Left kidney (tissue), 2 donors: ENCODE data around the gene KCTD20. TPM values are rescaled to one million over a fixed set of nuclear protein-coding genes. Genes with fewer than 3 reads are reported as not detected.
"Not testable (repeated sequence)": the region's sequence is repeated elsewhere in the genome, so short reads cannot be mapped to it uniquely, and the experiment has no call there.

Source experiments
- DNase-seq: peaks from one replicate; pipeline ENCODE4 v3.0.0-alpha.2; 2013
- polyA plus RNA-seq: library from polyadenylated mRNA; unstranded; fragments of 120-200 nt; gene quantifications from one replicate; pipeline ENCODE4 v1.2.1, GENCODE V29; 2013; ENCODE audit not compliant: insufficient read length

The KCTD20 gene
- polyA plus RNA-seq, 1 donor: 55.8 TPM

DNA sequence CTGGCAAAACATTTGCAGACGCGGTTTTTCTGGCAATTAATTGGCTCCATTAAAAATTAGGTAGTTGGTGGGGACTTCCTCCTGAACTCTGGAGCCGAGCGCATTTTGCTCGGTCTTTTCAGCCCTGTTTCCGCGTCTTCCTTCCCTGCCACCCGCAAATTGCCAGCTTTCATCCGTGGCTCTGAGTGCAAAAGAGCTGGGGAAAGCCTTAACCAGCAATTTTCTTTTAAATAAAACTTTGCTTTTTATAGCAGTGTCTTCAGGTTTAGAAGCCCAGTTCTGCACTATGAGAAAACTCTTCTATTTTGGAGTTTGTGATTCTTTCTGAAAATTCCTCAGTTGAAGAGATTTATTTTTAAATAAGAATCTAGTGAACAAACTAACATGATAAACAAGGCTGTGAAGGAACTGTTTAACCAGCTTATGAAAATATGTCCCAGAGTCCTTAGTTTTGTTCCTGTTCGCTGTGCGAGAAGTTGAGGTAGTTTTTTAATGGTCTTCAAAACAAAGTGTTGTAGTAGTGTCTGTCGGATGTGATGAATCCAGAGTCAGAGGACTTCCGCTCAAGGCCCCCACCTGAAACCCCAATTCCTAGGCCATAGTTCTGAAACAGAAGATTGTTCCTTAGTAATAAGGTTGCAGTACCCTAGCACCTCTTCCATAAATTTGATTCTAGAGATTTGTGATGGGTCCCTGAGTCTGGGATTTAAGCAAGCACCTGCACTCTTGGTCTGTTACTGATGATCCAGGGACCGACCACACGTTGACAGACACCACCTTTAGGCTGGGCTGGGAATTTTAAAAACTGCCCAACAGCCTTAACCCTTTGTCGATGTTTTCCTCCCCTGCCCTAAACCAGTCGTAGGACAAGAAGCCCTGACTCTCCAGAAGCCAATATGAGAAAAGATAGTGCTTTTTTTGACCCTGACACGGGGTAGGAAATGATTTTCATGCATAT is 950 bp downstream of the KCTD20 start:
- DNase-seq: no peak

DNA sequence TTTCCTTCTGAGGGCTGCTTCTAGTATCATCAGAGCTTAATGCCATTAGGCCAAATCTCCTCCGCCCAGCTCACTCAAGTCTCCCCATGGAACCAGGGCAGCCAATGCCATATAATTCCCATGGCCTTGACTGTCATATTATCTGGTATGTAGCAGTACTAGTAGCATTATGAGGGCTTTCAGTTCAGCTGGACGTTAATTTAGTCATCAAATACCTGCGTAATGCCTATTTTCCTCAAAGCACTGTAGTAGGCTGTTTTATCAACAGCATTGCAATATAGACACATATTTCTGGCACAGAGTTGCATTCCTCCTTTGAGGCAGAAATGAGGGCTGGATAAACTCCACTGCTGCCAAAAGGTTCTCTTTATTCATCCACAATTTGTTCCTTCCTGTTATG is 1.7 kb downstream of the KCTD20 start:
- DNase-seq: no peak

DNA sequence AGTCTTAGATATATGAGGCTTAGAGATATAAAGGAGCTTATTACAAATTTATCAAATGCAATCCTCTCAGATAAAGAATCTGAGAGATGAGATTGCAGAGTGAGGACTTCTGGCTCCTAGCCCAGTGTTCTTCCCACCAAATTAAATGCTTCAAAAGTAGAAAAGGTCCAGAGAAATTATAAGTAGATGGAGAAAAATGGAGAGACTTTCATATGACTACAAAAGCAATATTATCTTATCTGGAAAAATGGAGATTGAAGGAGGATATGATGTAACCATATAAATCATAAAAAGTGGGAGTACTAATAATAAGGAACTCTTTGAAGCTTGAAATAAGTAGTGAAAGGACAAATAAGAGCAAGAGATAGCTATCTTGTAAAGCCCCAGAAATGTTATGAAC is 2.8 kb downstream of the KCTD20 start:
- DNase-seq: no peak

DNA sequence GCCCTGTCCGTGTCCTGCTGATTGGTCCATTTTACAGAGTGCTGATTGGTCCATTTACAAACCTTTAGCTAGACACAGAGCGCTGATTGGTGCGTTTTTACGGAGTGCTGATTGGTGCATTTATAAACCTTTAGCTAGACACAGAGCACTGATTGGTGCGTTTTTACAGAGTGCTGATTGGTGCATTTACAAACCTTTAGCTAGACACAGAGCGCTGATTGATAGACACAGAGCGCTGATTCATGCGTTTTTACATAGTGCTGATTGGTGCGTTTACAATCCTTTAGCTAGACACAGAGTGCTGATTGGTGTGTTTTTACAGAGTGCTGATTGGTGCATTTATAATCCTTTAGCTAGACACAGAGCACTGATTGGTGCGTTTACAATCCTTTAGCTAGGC is 6.4 kb downstream of the KCTD20 start:
- not testable (repeated sequence) for DNase-seq

DNA sequence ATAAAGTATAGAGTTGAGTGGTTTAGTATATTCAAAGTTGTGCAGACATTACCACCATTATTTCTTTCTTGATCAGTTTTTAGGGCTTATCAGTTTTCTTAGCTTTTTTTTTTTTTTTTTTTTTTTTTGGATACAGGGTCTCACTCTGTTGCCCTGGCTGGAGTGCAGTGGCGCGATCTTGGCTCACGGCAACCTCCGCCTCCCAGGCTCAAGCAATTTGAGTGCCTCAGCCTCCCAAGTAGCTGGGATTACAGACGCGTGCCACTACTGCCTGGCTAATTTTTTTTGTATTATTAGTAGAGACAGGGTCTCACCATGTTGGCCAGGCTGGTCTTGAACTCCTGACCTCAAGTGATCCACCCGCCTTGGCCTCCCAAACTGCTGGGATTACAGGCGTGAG is 10.1 kb downstream of the KCTD20 start:
- DNase-seq: not testable (repeated sequence)

DNA sequence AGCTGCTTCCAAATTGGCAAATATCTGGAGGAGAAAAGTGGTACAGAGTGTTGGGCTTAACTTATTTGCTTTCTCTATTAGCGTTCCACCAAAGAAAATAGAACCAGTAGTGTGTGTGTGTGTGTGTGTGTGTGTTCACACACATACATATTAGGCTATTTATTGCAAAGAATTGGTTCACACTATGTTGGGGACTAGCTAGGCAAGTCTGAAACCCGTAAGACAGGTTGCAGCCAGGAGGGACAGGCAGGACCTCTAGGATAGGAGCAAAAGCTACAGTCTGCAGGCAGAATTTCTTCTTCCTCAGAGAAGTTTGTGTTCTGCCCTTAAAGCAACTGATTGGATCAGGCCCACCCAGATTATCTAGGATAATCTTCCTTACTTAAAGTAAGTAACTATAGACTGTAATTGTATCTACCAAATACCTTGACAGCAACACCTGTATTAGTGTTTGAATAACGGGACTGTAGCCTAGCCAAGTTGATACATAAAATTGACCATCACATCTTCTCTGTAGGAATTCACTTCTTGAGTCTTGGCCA is 12.8 kb downstream of the KCTD20 start:
- DNase-seq: no peak

DNA sequence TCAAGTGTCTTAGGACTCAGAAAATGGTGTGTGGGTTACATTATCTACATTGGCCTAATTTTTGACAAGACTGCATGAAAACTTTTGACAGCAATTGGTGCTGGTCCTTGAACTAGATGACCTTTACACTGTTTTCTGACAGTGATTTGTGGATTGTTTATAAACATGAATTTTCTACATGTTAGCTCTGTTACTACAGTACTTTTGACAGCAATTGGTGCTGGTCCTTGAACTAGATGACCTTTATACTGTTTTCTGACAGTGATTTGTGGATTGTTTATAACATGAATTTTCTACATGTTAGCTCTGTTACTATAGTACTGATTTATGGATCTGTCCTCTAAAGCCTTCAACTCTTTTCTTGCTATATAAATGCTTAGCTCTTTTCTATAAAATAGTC is 16.7 kb downstream of the KCTD20 start:
- DNase-seq: no peak

DNA sequence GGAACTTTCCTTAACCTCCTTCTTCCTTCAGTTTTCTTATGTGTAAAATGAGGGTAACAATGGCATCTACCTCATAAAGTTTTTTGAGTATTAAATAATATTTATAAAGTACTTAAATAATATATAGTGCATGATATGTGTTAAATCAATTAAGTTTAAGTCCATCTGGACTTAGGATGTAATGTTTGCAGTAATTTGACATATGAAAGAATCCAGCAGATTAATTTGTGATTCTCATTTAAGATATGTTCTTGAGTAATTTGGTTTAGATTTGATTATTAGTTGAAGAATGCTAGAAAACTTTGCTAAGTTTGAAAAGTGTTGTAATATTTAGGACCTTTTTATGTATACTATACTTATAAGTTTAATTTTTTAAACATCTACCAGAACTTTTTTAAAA is 18.1 kb downstream of the KCTD20 start:
- no peak for DNase-seq

DNA sequence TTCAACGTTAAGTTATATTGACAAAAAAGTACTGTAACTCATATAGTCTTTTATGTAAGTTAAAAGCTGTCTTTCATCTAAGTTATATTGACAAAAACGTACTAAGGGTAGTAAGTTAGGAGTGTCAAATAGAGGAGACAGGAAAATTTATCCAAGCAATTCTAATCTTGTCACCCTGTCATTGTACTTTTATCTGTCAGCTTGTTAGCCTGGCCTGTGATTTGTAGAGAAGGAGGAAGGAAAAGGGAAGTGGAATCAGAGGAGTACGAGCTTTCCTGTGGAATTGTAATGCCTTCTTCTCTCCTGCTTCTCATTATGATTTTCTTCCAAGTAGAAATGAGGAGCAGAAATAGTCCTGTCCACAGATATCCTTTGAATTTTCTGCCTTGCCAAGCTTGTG is 18.8 kb downstream of the KCTD20 start:
- DNase-seq: no peak

DNA sequence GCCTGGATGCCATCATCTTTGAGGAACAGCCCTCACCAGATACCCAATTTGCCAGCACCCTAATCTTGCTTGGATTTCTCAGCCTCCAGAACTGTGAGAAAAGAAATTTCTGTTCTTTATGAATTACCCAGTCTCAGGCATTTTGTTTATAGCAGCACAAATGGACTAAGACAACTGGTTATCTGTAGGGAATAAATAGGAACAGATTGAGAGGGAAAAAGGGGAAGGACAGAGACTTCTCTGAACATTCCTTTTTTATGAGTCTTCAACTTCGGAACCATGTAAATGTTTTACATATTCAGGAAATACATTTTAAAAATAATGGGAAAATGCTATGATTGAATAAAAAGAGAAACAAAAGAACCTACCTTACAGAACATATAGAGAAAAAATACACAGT is 20.9 kb downstream of the KCTD20 start:
- DNase-seq: no peak

DNA sequence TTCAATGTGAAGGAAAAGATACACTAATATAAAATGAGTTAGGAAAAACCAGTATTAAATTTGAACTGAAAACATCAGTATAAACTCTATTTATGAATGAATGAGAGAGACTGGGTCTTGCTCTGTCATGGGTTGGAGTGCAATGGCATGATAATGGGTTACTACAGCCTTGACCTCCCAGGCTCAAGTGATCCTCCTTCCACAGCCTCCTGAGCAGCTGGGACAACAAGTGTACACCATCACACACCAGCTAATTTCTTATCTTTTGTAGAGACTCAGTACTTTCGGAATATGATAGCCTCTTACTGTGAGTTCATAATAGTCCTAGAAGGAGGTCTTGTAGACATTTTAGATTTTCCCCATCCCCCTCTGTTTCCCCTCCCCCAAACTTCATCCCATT is 21.4 kb downstream of the KCTD20 start:
- no peak for DNase-seq

DNA sequence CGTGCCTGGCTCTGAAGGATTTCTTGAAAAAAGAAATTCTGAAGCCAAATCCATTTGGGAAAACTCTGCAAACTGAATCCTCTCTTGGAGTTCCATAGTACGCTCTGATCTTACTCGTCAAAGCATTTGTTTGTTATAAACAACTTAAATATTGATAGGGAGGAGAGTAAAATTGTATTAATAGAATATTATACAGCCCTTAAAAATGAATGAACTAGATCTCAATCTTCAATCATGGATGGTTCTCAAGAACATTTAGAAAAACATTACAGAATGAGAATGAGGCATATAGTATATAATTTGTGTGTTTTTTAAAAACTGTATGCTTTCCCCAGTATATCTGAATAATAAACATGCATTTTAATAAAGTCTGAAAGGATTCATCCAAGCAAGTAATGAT is 24.8 kb downstream of the KCTD20 start:
- DNase-seq: no peak

DNA sequence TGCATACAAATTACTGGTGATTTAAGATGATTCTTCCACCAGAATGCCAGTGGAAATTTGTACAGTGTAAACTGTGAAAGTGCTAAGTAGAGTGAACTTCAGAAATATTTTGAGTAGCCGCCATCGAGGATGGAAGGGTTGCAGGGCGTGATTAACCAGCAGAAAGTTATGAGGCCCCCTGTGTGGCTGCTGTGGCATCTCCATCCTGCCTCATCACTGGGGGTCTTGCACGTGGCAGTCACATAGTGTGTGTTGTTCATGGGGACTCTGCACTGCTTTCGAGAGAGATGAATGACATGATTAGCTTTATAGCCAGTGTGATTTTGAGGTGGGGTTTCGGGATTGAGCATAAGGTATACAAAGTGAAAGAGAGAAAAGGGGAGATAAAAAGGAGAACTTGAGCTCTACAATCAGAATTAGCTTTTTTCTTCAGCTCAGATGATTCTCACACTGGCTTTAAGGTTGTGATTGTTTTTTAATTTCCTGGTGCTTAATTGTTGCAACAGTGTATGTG is 26.4 kb downstream of the KCTD20 start:
- no peak for DNase-seq

DNA sequence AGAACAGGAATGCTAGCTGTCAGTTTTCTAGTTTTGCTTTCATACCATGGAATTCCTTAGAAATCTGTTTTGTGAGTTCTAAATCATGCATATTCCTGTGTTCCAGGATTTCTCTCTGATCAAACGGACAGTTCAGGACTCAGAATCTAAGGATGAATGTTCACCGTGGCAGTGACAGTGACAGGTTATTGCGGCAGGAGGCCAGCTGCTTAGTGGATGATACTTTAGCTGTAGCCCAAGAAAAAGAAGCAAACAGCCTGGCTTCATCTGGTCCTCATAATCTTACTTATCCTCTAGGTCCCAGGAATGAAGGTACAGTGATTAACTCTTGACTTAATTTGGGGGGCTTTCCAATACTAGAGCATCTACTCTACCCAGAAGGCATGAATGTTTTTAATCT is 27.1 kb downstream of the KCTD20 start:
- no peak for DNase-seq

DNA sequence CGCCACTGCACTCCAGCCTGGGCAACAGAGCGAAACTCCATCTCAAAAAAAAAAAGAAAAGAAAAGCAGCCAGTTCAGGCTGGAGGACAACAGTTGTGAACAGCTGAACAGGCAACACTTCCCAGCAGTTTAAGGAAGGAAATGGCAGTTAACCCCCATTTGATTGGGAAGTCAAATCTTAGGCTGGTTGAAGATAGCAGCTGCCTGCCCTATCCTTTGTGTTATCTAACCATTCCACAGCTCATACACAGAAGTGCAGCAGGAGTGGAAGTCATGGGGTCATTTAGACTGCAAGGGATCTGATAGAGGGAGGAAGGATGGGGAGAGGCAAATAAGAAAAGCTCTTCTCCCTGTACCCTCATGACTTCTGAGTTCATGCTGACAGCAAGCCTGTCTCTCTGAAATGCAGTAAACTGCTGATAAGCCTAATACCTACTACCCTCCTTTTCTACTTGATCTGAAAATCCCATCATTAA is 35.3 kb downstream of the KCTD20 start:
- no peak for DNase-seq

DNA sequence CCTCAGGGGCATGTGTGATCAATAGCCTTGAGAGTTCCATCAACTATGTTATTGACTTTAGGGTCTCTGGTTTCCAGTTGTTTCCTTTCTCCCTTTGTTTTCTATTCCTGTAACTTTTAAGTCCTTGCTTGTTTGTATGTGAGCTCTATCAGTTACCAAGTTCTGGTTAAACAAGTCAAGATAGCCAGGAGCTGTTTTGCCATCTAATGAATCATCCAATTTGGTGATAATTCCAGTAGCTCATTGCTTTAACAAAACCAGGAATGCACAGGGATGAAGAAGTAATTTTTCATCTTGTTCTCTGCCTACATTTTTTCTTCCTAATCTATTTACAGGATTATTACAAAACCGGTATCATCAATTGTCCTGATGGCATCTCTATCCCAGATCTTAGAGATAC is 36.5 kb downstream of the KCTD20 start:
- DNase-seq: no peak

DNA sequence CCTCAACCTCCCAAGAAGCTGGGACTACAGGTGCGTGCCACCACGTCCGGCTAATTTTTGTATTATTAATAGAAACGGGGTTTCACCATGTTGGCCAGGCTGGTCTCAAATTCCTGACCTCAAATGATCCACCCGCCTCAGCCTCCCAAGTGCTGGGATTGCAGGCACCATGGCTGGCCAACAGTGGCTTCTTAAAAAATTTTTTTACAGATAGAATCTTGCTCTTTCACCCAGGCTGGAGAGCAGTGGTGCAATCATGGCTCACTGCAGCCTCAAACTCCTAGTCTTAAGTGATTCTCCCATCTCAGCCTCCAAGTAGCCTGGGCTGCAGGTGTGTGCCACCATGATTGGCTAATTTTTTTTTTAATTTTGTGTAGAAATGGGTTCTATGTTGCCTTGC is 40.5 kb downstream of the KCTD20 start:
- DNase-seq: not testable (repeated sequence)

DNA sequence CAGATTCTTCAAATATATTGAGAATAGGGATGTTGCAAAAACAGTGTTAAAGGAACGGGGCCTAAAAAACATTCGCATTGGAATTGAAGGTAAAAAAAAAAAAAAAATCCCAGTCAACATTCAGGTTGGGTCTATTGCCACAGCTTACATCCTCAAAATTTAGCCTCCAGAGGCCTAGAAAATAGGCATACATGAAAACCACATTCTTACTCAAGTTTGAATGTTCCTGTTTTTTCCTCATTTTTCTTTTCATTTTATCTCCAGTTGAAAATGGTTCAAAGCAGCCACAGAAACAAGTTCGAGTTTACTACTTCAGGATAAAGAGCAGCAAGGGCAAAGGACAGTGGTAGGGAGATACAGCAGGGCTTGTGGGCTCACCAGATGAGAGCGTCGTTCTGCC is 41.9 kb downstream of the KCTD20 start:
- DNase-seq: no peak

DNA sequence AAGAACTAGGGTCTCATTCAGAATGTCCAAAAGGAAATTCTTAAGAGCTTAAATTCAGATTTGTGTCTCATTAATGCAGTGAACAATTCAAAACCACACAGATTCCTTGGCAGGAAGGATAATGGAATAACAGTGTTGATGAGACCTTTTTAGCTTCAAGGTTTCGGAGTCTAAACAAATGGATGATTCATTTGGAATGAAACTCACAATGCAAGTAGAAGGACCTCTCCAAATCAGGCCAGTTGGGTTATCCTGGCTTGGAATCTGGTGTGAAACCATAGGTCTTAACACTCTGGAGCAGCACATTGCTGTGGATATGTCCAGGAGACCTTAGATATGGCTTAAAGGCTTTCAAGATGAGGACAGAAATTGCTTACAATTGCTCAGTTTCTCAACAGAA is 44.9 kb downstream of the KCTD20 start:
- no peak for DNase-seq

DNA sequence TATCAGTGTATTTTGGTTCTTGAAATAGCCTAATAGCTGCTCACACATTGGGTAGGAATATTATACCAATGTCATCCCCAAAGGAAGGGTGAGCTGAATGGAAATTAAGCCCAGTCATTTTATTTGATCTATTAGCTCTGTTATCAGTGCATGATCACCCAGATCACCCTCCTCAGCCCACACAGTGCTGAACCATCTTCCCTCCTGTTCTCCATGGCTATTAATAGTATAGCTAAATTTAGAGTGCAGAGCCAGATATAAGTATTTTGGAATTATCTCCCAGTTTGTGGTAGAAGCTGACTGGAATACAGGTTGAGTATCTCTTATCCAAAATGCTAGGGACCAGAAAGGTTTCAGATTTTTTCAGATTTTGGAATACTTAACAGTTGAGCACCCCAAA is 45.4 kb downstream of the KCTD20 start:
- DNase-seq: no peak

DNA sequence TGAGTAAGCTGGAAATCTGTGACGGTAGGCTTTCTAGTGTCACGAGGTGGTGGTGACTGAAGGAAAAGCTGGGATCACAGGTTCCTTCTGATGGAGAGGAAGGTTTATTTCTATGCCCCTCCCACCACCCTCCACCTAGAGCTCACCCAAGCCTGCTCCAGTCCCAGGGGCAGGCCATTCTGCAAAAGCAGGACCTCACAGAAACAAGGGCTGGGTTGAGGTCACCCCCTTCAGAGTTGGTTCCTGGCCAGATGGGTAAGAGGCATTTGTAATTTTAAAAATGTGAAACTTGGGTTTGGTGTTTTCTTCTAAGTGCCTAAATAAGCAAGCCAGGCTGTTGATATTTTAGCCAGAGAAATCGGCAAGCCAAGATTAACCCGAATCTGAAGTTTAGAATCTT is 46.6 kb downstream of the KCTD20 start:
- DNase-seq: no peak

DNA sequence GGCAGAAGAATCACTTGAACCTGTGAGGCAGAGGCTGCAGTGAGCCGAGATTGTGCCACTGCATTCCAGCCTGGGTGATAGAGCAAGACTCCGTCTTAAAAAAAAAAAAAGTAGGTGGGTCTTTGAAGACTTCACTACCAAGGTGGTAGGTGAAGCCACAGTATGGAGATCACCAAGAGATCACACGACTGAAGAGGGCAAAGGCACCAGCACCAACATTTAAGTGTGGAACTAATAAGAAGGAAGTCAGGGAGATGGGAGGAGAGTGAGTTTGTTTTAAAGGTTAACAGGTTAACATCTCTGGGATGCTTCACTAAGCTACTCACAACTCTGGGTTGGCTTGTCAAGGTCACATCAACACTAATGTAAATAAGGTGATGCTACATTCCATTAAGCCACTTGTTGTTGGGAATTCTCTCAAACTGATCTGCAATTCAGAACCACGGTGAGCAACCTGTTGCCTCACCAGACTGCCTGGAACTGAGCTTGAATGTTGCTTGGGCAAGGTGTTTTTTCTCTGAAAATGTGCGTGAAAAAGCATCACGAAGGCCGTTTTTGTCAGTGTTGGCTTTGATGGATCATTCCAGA is 48.7 kb downstream of the KCTD20 start:
- no peak for DNase-seq

DNA sequence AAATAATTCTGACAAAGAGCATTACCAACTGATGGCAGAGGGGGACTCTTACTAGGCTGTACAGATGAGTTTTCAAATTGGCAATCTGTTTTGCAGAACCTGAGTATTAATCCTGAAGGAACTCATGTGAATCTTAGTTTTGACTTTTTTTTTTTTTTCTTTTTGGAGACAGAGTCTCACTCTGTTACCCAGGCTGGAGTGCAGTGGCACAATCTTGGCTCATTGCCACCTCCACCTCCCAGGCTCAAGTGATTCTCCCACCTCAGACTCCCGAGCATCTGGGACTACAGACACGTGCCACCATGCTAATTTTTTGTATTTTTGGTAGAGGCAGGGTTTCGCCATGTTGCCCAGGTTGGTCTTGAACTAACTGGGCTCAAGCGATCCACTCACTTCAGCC is 49.3 kb downstream of the KCTD20 start:
- no peak for DNase-seq
